Mesothelial cell of epicardium (in vitro differentiated cells): ENCODE measurements around the gene RPS4Y2. TPM values are rescaled to one million over a fixed set of nuclear protein-coding genes. Genes with fewer than 3 reads are reported as not detected.

Source experiments
- DNase-seq, 2 experiments: peaks; one replicate each; pipeline ENCODE4 v3.0.0; 2021; ENCODE audit warnings: low spot score in 2 of 2; ENCODE audit not compliant: unreplicated experiment in 2 of 2
- H3K27ac Mint-ChIP-seq: 2 replicates; pipeline ENCODE4 v1.8.0; 2021; ENCODE audit warnings: mixed read lengths
- H3K27me3 Mint-ChIP-seq: 2 replicates; pipeline ENCODE4 v1.8.0; 2021; ENCODE audit warnings: low read depth, mixed read lengths
- H3K36me3 Mint-ChIP-seq: 2 replicates; pipeline ENCODE4 v1.8.0; 2021; ENCODE audit warnings: mixed read lengths
- H3K4me1 Mint-ChIP-seq: 2 replicates; pipeline ENCODE4 v1.8.0; 2021; ENCODE audit warnings: mixed read lengths
- H3K4me3 Mint-ChIP-seq: 2 replicates; pipeline ENCODE4 v1.8.0; 2021; ENCODE audit warnings: mild to moderate bottlenecking, moderate library complexity, mixed read lengths
- H3K9me3 Mint-ChIP-seq: 2 replicates; pipeline ENCODE4 v1.8.0; 2021; ENCODE audit warnings: mixed read lengths
- total RNA-seq: library from RNA; stranded (reverse); gene quantifications from 3 replicates; pipeline ENCODE4 v1.2.1, GENCODE V29; 2021
- TF ChIP-seq, protein P1 (sequence below): fragments of 200-600 bp; sonication (generic); IDR thresholded peaks from one replicate; pipeline ENCODE4 v1.5.0; 2021; ENCODE audit warnings: antibody characterized with exemption; ENCODE audit not compliant: unreplicated experiment

The RPS4Y2 gene
- total RNA-seq, 1 donor from 2014 or later, result not detected

DNA sequence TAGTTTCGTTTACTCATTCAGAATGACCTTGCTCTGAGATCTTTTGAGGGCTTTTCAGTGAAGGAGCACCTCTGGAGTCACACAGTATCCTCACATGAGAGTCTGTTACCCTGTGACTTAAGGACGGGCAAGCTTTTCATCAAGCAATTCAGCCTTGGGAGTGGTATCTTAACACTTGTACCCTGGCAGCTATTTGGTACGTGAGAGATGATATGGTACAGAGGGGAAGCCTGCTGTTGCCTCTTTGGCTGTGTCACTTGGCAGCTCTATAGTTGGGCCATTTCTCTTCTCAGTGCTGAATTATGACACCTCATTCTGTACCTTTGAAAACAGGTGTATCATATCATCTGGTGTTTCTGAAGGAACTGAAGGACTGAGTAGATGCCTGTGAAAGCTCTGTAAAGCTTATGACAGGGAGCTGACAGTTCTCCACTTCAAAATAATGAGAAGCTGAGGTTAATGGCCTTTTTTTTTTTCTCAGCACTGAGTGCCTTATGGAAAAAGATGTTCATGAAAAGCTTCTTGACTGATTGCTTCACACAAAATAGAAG, 24.3 kb downstream of the RPS4Y2 start:
- H3K36me3 Mint-ChIP-seq, result no peaks in the 10 kb centered on the region
- TF ChIP-seq, protein P1, sequence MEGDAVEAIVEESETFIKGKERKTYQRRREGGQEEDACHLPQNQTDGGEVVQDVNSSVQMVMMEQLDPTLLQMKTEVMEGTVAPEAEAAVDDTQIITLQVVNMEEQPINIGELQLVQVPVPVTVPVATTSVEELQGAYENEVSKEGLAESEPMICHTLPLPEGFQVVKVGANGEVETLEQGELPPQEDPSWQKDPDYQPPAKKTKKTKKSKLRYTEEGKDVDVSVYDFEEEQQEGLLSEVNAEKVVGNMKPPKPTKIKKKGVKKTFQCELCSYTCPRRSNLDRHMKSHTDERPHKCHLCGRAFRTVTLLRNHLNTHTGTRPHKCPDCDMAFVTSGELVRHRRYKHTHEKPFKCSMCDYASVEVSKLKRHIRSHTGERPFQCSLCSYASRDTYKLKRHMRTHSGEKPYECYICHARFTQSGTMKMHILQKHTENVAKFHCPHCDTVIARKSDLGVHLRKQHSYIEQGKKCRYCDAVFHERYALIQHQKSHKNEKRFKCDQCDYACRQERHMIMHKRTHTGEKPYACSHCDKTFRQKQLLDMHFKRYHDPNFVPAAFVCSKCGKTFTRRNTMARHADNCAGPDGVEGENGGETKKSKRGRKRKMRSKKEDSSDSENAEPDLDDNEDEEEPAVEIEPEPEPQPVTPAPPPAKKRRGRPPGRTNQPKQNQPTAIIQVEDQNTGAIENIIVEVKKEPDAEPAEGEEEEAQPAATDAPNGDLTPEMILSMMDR, result no peak
- H3K4me3 Mint-ChIP-seq, result no peak overlapping the region
- no peak for DNase-seq
- H3K27me3 Mint-ChIP-seq, result no peaks in the 10 kb centered on the region
- H3K27ac Mint-ChIP-seq, result no peak overlapping the region
- no peaks in the 10 kb centered on the region for H3K9me3 Mint-ChIP-seq
- no peaks in the 10 kb centered on the region for H3K4me1 Mint-ChIP-seq

DNA sequence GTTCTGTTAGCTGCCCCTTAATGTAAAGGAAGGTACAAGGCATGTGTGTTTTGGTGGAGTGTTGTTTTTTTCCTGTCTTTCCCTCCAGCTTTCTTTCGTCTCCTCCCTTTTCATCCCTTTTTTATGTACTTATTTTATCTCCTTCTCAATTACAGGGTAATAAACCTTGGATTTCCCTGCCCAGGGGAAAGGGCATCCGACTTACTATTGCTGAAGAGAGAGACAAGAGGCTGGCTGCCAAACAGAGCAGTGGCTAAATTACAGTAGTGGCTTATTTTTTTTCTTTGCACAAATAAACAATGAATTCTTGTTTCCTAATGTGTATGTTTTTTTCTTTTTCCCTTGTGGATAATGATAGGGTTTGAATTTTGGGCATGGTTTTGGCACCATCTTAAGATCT, 24.9 kb downstream of the RPS4Y2 start:
- Mint-ChIP-seq H3K4me3 (no peak overlapping the region), H3K4me1 (no peaks in the 10 kb centered on the region), H3K36me3 (no peaks in the 10 kb centered on the region), H3K27ac (no peak overlapping the region), H3K27me3 (no peaks in the 10 kb centered on the region), H3K9me3 (no peaks in the 10 kb centered on the region)
- TF ChIP-seq, protein P1, result no peak
- no peak for DNase-seq

DNA sequence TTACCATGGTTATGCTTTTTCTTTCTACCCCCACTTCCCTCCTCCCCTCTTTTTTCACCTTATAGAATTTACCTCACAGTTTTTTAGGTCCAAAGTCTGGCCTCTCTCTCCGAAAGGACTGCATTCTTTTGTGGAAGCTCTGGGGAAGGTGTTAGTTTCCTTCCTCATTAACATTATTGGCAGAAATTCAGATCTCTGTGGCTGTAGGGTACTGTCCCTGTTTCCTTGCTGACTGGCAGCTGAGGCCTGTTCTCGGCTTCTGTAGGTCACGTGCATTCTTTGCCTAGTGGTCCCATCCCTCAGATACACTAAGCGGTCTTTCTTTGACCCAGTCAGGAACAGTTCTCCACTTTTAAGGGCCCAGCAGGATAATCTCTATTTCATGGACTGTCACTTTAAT, 25.5 kb downstream of the RPS4Y2 start:
- H3K27ac Mint-ChIP-seq, result no peak overlapping the region
- H3K4me1 Mint-ChIP-seq, result no peaks in the 10 kb centered on the region
- no peaks in the 10 kb centered on the region for H3K27me3 Mint-ChIP-seq
- no peaks in the 10 kb centered on the region for H3K36me3 Mint-ChIP-seq
- H3K9me3 Mint-ChIP-seq, result no peaks in the 10 kb centered on the region
- H3K4me3 Mint-ChIP-seq, result no peak overlapping the region
- TF ChIP-seq, protein P1, result no peak
- DNase-seq, result no peak

DNA sequence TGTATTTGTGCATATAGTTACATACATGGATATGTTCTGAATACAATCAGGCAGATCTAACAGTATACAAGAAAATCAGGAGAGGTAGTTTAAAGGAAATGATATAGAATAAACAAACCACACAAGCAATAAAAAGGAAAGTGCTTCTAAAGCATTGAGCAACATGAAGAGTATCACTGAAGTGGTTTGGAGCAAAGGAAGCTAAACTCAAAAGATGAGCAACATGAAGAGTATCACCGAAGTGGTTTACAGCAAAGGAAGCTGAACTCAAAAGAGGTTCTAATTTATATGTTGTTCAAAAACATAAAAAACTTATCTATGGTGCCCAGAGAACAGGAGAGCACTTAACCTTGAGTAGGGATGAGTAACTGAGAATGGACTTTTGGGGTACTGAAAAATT, 29.1 kb downstream of the RPS4Y2 start:
- Mint-ChIP-seq H3K4me3 (no peak overlapping the region), H3K27me3 (no peaks in the 10 kb centered on the region), H3K27ac (no peak overlapping the region), H3K9me3 (no peaks in the 10 kb centered on the region), H3K4me1 (no peaks in the 10 kb centered on the region), H3K36me3 (no peaks in the 10 kb centered on the region)
- TF ChIP-seq, protein P1, result no peak
- DNase-seq, result no peak

DNA sequence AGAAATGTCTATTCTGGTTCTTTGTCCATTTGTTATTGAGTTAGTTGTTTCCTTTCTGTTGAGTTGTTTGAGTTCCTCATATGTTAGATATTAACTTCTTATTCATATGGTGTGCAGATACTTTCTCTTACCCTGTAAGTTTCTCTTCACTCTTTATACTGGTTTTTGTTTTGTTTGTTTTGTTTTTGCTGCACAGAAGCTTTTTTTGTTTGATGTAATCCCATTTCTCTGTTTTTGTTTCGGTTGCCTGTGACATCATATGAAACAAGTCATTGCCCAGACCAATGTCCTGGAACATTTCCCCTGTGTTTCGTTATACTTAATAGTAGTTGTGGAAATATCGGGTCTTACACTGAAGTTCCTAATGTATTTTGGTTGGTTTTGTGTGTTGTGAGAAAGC, 31.2 kb downstream of the RPS4Y2 start:
- no peak overlapping the region for H3K4me3 Mint-ChIP-seq
- no peaks in the 10 kb centered on the region for H3K36me3 Mint-ChIP-seq
- H3K4me1 Mint-ChIP-seq, result no peaks in the 10 kb centered on the region
- TF ChIP-seq, protein P1, result no peak
- no peak overlapping the region for H3K27ac Mint-ChIP-seq
- no peaks in the 10 kb centered on the region for H3K27me3 Mint-ChIP-seq
- H3K9me3 Mint-ChIP-seq, result no peaks in the 10 kb centered on the region
- DNase-seq, result no peak
